K562 (cell line): ENCODE results near the gene FFAR4. TPM values are rescaled to one million over a fixed set of nuclear protein-coding genes. Genes with fewer than 3 reads are reported as not detected.

ENCODE experiments used
- ATAC-seq: fragments of 200-7000 bp; cut with Tn5 transposase; 3 replicates; pipeline ENCODE4 v1.9.1; 2020; ENCODE audit warnings: moderate library complexity
- BruUV-seq: library from RNA; stranded (reverse); fragments of 400-500 nt; replicated peaks from 2 replicates; lab custom pipeline; 2021; lab: Mats Ljungman, UMichigan
- CTCF ChIA-PET: fragments of 300-600 bp; formaldehyde crosslinking; extraction: SDS; loops from one replicate; lab custom pipeline; 2021; ENCODE audit warnings: low intra/inter-chr PET ratio; lab: Yijun Ruan, JAX
- POLR2A ChIA-PET: fragments of 300-600, 350-650 bp; sonication (Branson Sonifier 250); formaldehyde crosslinking; extraction: SDS; loops from one replicate; lab custom pipeline; 2021; ENCODE audit warnings: antibody characterized with exemption, inconsistent platforms; lab: Yijun Ruan, JAX
- DNase-seq, 4 experiments: peaks; one replicate each; pipeline versions ENCODE4 v3.0.0 to v3.0.0-alpha.2; 2011 to 2018; ENCODE audit warnings: low spot score in 3 of 4, mixed read lengths in 3 of 4; ENCODE audit errors: extremely low read depth in 1 of 4
- FAIRE-seq: peaks from 2 replicates; lab custom pipeline; 2011; peaks lifted over from hg19 to GRCh38; lab: Jason Lieb, UNC
- H2AFZ ChIP-seq: 2 replicates; pipeline ENCODE4 v1.6.0; 2011; ENCODE audit warnings: low read depth, low read length, control low read depth, inconsistent platforms
- H3K27ac ChIP-seq: fragments of 200-600 bp; 3 replicates; pipeline ENCODE4 v1.8.0; 2011; ENCODE audit warnings: low read depth, mild to moderate bottlenecking, control low read depth, inconsistent platforms, low read length, moderate library complexity, mixed read lengths; ENCODE audit errors: extremely low read depth
- H3K27me3 ChIP-seq, 2 experiments: fragments of 300-600 bp in 1 of 2; 2 replicates in 1 of 2; 3 replicates in 1 of 2; pipeline versions ENCODE4 v1.6.0 to v1.8.0; 2011; ENCODE audit warnings: inconsistent platforms in 2 of 2, low read length in 2 of 2, mild to moderate bottlenecking in 1 of 2, mixed read lengths in 1 of 2, moderate library complexity in 1 of 2; ENCODE audit not compliant: control insufficient read depth in 2 of 2, insufficient read depth in 2 of 2
- H3K36me3 ChIP-seq: fragments of 300-600 bp; 3 replicates; pipeline ENCODE4 v1.8.0; 2011; ENCODE audit warnings: mild to moderate bottlenecking, low read length, inconsistent platforms; ENCODE audit not compliant: control insufficient read depth, insufficient read depth
- H3K4me1 ChIP-seq, 2 experiments: fragments of 200-600 bp in 1 of 2; replicated peaks in 1 of 2; 2 replicates in 1 of 2; 3 replicates in 1 of 2; pipeline versions ENCODE4 v1.5.1 to v1.8.0; 2011; ENCODE audit warnings: inconsistent platforms in 2 of 2, low read length in 2 of 2, mild to moderate bottlenecking in 1 of 2, mixed read lengths in 1 of 2, moderate library complexity in 1 of 2; ENCODE audit not compliant: control insufficient read depth in 2 of 2, insufficient read depth in 2 of 2
- H3K4me2 ChIP-seq: 2 replicates; pipeline ENCODE4 v1.6.1; 2011; ENCODE audit warnings: low read length, control low read depth, inconsistent platforms, mixed read lengths; ENCODE audit not compliant: insufficient read depth
- H3K4me3 ChIP-seq: fragments of 200-600 bp; sonication (generic), shearing (Covaris generic); 2 replicates; pipeline ENCODE4 v1.5.1; 2016; ENCODE audit warnings: control low read depth, inconsistent platforms
- H3K79me2 ChIP-seq: fragments of 200-600 bp; 3 replicates; pipeline ENCODE4 v1.8.0; 2011; ENCODE audit warnings: low read length, inconsistent platforms; ENCODE audit not compliant: control insufficient read depth, insufficient read depth
- H3K9ac ChIP-seq, 2 experiments: 2 replicates each; pipeline versions ENCODE4 v1.6.0 to v1.6.1; 2011; ENCODE audit warnings: low read depth in 2 of 2, low read length in 2 of 2, control low read depth in 1 of 2, inconsistent platforms in 1 of 2, mild to moderate bottlenecking in 1 of 2, mixed read lengths in 1 of 2; ENCODE audit not compliant: insufficient read depth in 1 of 2
- H3K9me1 ChIP-seq: one replicate; pipeline ENCODE4 v1.6.0; 2011; ENCODE audit warnings: inconsistent platforms, mild to moderate bottlenecking, low read length, moderate library complexity; ENCODE audit not compliant: control insufficient read depth, insufficient read depth
- H3K9me3 ChIP-seq: replicated peaks from 2 replicates; pipeline ENCODE4 v1.5.1; 2011; ENCODE audit warnings: low read depth, low read length, inconsistent platforms; ENCODE audit not compliant: control insufficient read depth, insufficient read depth
- H4K20me1 ChIP-seq: replicated peaks from 2 replicates; pipeline ENCODE4 v1.6.1; 2011; ENCODE audit warnings: low read length, inconsistent platforms, mixed read lengths; ENCODE audit not compliant: control insufficient read depth, insufficient read depth
- ARID3A ChIP-seq: IDR thresholded peaks from 2 replicates; pipeline ENCODE4 v1.6.1; 2012; ENCODE audit warnings: low read depth, low read length, improper control_type of control experiment, borderline replicate concordance
- CC2D1A ChIP-seq: fragments of 450-650 bp; IDR thresholded peaks from 2 replicates; pipeline ENCODE4 v1.6.1; 2017; ENCODE audit warnings: mild to moderate bottlenecking
- GABPA ChIP-seq: fragments of 200-800 bp; sonication (Bioruptor generic); conservative IDR thresholded peaks from 2 replicates; pipeline ENCODE4 v1.6.1; 2016; ENCODE audit warnings: low read depth, missing genetic modification characterization, missing compliant biosample characterization
- HDAC3 ChIP-seq: fragments of 450-650 bp; IDR thresholded peaks from 2 replicates; pipeline ENCODE4 v1.6.1; 2018; ENCODE audit warnings: borderline replicate concordance, mild to moderate bottlenecking, moderate library complexity; ENCODE audit not compliant: partially characterized antibody
- NCOA6 ChIP-seq: fragments of 450-650 bp; IDR thresholded peaks from 2 replicates; pipeline ENCODE4 v1.6.1; 2017; ENCODE audit warnings: mild to moderate bottlenecking
- SMARCE1 ChIP-seq: fragments of 450-650 bp; IDR thresholded peaks from 2 replicates; pipeline ENCODE4 v1.7.1; 2016; ENCODE audit warnings: mild to moderate bottlenecking
- TAF9B ChIP-seq: fragments of 450-650 bp; IDR thresholded peaks from 2 replicates; pipeline ENCODE4 v1.6.1; 2018; ENCODE audit warnings: mild to moderate bottlenecking; ENCODE audit not compliant: partially characterized antibody
- U2AF1 ChIP-seq: fragments of 200-400 bp; formaldehyde crosslinking; optimal IDR thresholded peaks from 2 replicates; pipeline ENCODE3; 2017; ENCODE audit warnings: mild to moderate bottlenecking, low read depth, low read length, moderate library complexity
- WGBS: fragments of 100-300 bp; shearing (Covaris generic); methylation state at CpG from one replicate; pipeline ENCODE4 v1.1.6; 2016; ENCODE audit warnings: low coverage, mixed read lengths; ENCODE audit not compliant: insufficient coverage; ENCODE audit errors: missing lambda C conversion rate; 5-methylcytosine and 5-hydroxymethylcytosine counted together
- in situ Hi-C: fragments of 300-500 bp; cut with MboI; formaldehyde crosslinking; loops from 4 replicates; pipeline ENCODE4 v1.15.0; 2018; ENCODE audit warnings: inconsistent platforms, mixed read lengths
- intact Hi-C: fragments of 100-400 bp; cut with micrococcal nuclease; formaldehyde crosslinking; loops from 2 replicates; pipeline ENCODE4 v1.14.2; 2022
- polyA plus RNA-seq, 8 experiments: library from polyadenylated mRNA; depleted of rRNA in 4 of 8; stranded (reverse) in 5 of 8; unstranded in 3 of 8; fragments of >200 nt; fragmentation: Nextera tagmentation in 2 of 8; fragmentation: Illumina TruSeq in 1 of 8; extraction: Ambion mirVana in 2 of 8; extraction: Trizol in 1 of 8; gene quantifications; 2 replicates each; pipeline versions ENCODE4 v1.2.1 to v1.2.3, GENCODE V29; 2011 to 2014; ENCODE audit warnings: inconsistent platforms in 1 of 8, missing spikeins in 1 of 8
- total RNA-seq, 7 experiments: library from RNA; depleted of rRNA in 6 of 7; stranded (reverse); fragments of >200 nt in 6 of 7; fragmentation: Illumina TruSeq in 2 of 7; extraction: Trizol in 2 of 7; gene quantifications; 2 replicates each; pipeline versions ENCODE4 v1.2.1 to v1.2.3, GENCODE V29; 2011 to 2021; ENCODE audit warnings: low replicate concordance in 1 of 7

FFAR4 gene
- total and polyA plus RNA-seq, 9 of the 15 experiments (the other 6 are each of a cell fraction or from before 2014, with no cell fraction given): not detected

- no peak overlapping the region for H3K9ac ChIP-seq
- H4K20me1 ChIP-seq: no peaks in the 10 kb centered on the region
- in situ Hi-C loops (no loop called here), intact Hi-C loops (no loop called here)
- H3K4me3 ChIP-seq: no peak overlapping the region
- no TSS peak for BruUV-seq
- H3K9me3 ChIP-seq: no peaks in the 10 kb centered on the region
- FAIRE-seq: no peak
- DNase-seq: no peak
- ChIA-PET CTCF (no interaction called here), POLR2A (interaction anchor here (1.2 kb wide), 1 partner anchor 10 kb away, joined by 3 read pairs; no protein-coding TSS in a partner anchor)
- H3K4me1 ChIP-seq: no peaks in the 10 kb centered on the region; a peak in 2 of 5 replicates
- H3K27me3 ChIP-seq: peaks cover 4 to 23% of the 10 kb centered on the region in 2 experiments; a peak in 3 of 5 replicates
- no peak overlapping the region for H3K4me2 ChIP-seq
- TF ChIP-seq GABPA (tag): no peak
- TF ChIP-seq ARID3A: no peak
- no peak for TF ChIP-seq HDAC3
- TF ChIP-seq NCOA6: no peak
- TF ChIP-seq U2AF1: no peak
- TF ChIP-seq CC2D1A: no peak
- TF ChIP-seq SMARCE1: no peak
- no peak for TF ChIP-seq TAF9B
- no peak overlapping the region for H3K27ac ChIP-seq
- 11% methylated on average over 5 of the region's 5 CpGs for WGBS
- H2AFZ ChIP-seq: no peak overlapping the region
- no peaks in the 10 kb centered on the region for H3K9me1 ChIP-seq
- no peaks in the 10 kb centered on the region for H3K79me2 ChIP-seq
- no peak for ATAC-seq
- H3K36me3 ChIP-seq: no peaks in the 10 kb centered on the region
Observed at GRCh38 chr10:93595378-93596161, 29.1 kb downstream of the FFAR4 start.
